Measurements from ENCODE around the gene ZNF195.
"Not testable (repeated sequence)": the region's sequence is repeated elsewhere in the genome, so short reads cannot be mapped to it uniquely, and the experiment has no call there.

DNA sequence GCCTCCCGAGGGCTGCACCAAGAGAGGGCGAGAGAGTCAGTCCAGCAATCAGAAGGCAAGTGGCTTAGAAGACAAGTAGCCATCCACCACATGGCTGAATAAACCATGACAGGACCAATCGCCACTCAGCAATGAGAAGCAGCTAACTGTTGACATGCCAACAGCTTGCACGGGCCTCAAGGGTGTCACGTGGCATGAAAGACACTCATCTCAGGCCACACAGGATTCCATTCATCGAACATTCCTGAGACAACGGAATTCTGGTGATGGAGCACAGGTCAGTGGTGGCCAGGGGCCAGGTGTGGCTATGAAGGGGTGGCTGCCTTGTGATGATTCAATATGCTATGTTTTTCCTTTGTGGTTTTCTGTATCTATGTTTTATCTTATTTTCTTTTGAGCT, 36.4 kb upstream of the ZNF195 start:
- not testable (repeated sequence) for TF ChIP-seq EZH2 (IDR thresholded peaks at IDR 0.05; ENCODE audit: borderline replicate concordance, low read depth, low read length, poor library complexity, severe bottlenecking); CTCF (conservative IDR thresholded peaks at IDR 0.05; ENCODE audit: low read depth, low read length)

All from A673 (cell line).